GM23338 (cell line): ENCODE results near the gene CSNK1A1L. TPM values are rescaled to one million over a fixed set of nuclear protein-coding genes. Genes with fewer than 3 reads are reported as not detected.
A peak's percentile ranks its signal among the peaks of the same experiment; 100 is the strongest.

Experiments
- ATAC-seq: fragments of 200-7000 bp; cut with Tn5 transposase; 3 replicates; pipeline ENCODE4 v1.9.1; 2020
- DNase-seq: peaks from one replicate; pipeline ENCODE4 v3.0.0-alpha.2; 2015; ENCODE audit warnings: low spot score
- H2AFZ ChIP-seq: fragments of 200-600 bp; sonication (generic); 2 replicates; pipeline ENCODE4 v1.8.0; 2016; ENCODE audit warnings: antibody characterized with exemption, mild to moderate bottlenecking, moderate library complexity
- H3F3A ChIP-seq: fragments of 200-600 bp; sonication (generic); replicated peaks from 2 replicates; pipeline ENCODE4 v1.8.0; 2017; ENCODE audit warnings: antibody characterized with exemption, mixed run types, low read depth
- H3K27ac ChIP-seq: fragments of 200-600 bp; sonication (generic); 2 replicates; pipeline ENCODE4 v1.6.1; 2016; ENCODE audit warnings: low read depth
- H3K27me3 ChIP-seq: fragments of 200-600 bp; sonication (generic); 2 replicates; pipeline ENCODE4 v1.8.0; 2016; ENCODE audit warnings: mild to moderate bottlenecking, mixed run types, moderate library complexity; ENCODE audit not compliant: insufficient read depth
- H3K36me3 ChIP-seq: fragments of 200-600 bp; sonication (generic); 2 replicates; pipeline ENCODE4 v1.8.0; 2016; ENCODE audit warnings: mild to moderate bottlenecking; ENCODE audit not compliant: insufficient read depth
- H3K4me1 ChIP-seq: fragments of 200-600 bp; sonication (generic); 2 replicates; pipeline ENCODE4 v1.8.0; 2016; ENCODE audit warnings: mild to moderate bottlenecking, moderate library complexity; ENCODE audit not compliant: insufficient read depth
- H3K4me2 ChIP-seq: fragments of 200-600 bp; sonication (generic); 2 replicates; pipeline ENCODE4 v1.7.1; 2017; ENCODE audit warnings: mixed run types
- H3K4me3 ChIP-seq: fragments of 200-600 bp; sonication (generic); 2 replicates; pipeline ENCODE4 v1.6.1; 2016; ENCODE audit warnings: mixed run types
- H3K79me2 ChIP-seq: fragments of 200-600 bp; sonication (generic); replicated peaks from 2 replicates; pipeline ENCODE4 v1.8.0; 2017; ENCODE audit warnings: mild to moderate bottlenecking; ENCODE audit not compliant: insufficient read depth
- H3K9me2 ChIP-seq: fragments of 200-600 bp; sonication (generic); 2 replicates; pipeline ENCODE4 v1.8.0; 2017; ENCODE audit not compliant: insufficient read depth
- H4K20me1 ChIP-seq: fragments of 200-600 bp; sonication (generic); replicated peaks from 2 replicates; pipeline ENCODE4 v1.8.0; 2017; ENCODE audit warnings: mild to moderate bottlenecking; ENCODE audit not compliant: insufficient read depth
- H3K27ac Mint-ChIP-seq: 2 replicates; pipeline ENCODE4 v1.8.0; 2020; ENCODE audit warnings: inconsistent platforms, mild to moderate bottlenecking, moderate library complexity, mixed read lengths
- H3K27me3 Mint-ChIP-seq: 3 replicates; pipeline ENCODE4 v1.8.0; 2022; ENCODE audit warnings: low read depth, mild to moderate bottlenecking, moderate library complexity, mixed read lengths, inconsistent platforms; ENCODE audit not compliant: insufficient read depth, poor library complexity
- H3K36me3 Mint-ChIP-seq: 3 replicates; pipeline ENCODE4 v1.8.0; 2021; ENCODE audit warnings: low read depth, mild to moderate bottlenecking, inconsistent platforms, moderate library complexity, mixed read lengths
- H3K4me1 Mint-ChIP-seq: 3 replicates; pipeline ENCODE4 v1.8.0; 2020; ENCODE audit warnings: mild to moderate bottlenecking, inconsistent platforms, mixed read lengths
- H3K4me3 Mint-ChIP-seq: 3 replicates; pipeline ENCODE4 v1.8.0; 2021; ENCODE audit warnings: moderate library complexity, mild to moderate bottlenecking, inconsistent platforms, mixed read lengths
- H3K9me3 Mint-ChIP-seq: 3 replicates; pipeline ENCODE4 v1.8.0; 2020; ENCODE audit warnings: moderate library complexity, mild to moderate bottlenecking, inconsistent platforms, mixed read lengths
- CREB1 ChIP-seq: fragments of 250-450 bp; sonication (Bioruptor Pico); IDR thresholded peaks from 2 replicates; pipeline ENCODE4 v1.5.0; 2020; ENCODE audit warnings: low read depth, mild to moderate bottlenecking, moderate library complexity
- EZH2 ChIP-seq: fragments of 200-600 bp; sonication (generic); IDR thresholded peaks from one replicate; pipeline ENCODE4 v1.8.0; 2017; ENCODE audit warnings: antibody characterized with exemption, mild to moderate bottlenecking, low read depth; ENCODE audit not compliant: unreplicated experiment
- EZH2phosphoT487 ChIP-seq: fragments of 200-600 bp; sonication (generic); IDR thresholded peaks from one replicate; pipeline ENCODE4 v1.8.1; 2018; ENCODE audit warnings: antibody characterized with exemption; ENCODE audit not compliant: unreplicated experiment
- NANOG ChIP-seq: IDR thresholded peaks from 2 replicates; pipeline ENCODE4 v1.6.1; 2016; ENCODE audit warnings: antibody characterized with exemption, borderline replicate concordance
- POLR2AphosphoS5 ChIP-seq: IDR thresholded peaks from 2 replicates; pipeline ENCODE4 v1.6.1; 2016; ENCODE audit warnings: antibody characterized with exemption, low read depth
- STAT1 ChIP-seq: IDR thresholded peaks from one replicate; pipeline ENCODE4 v1.6.1; 2016; ENCODE audit warnings: antibody characterized with exemption; ENCODE audit not compliant: unreplicated experiment
- ZNF114 ChIP-seq: fragments of 250-450 bp; sonication (Bioruptor Pico); IDR thresholded peaks from 2 replicates; pipeline ENCODE4 v1.5.0; 2020; ENCODE audit warnings: mild to moderate bottlenecking, moderate library complexity
- ZNF331 ChIP-seq: fragments of 250-450 bp; sonication (Bioruptor Pico); IDR thresholded peaks from 2 replicates; pipeline ENCODE4 v1.5.0; 2020; ENCODE audit warnings: low read depth, mild to moderate bottlenecking, moderate library complexity
- polyA plus RNA-seq: library from polyadenylated mRNA; unstranded; fragments of >200 nt; fragmentation: Nextera tagmentation; extraction: Ambion mirVana; gene quantifications from 2 replicates; pipeline ENCODE4 v1.2.1, GENCODE V29; 2016
- total RNA-seq: library from RNA; depleted of rRNA; stranded (reverse); fragments of >200 nt; shearing (Covaris generic); gene quantifications from 2 replicates; pipeline ENCODE4 v1.2.3, GENCODE V29; 2014
- TF ChIP-seq, protein P1 (sequence below): IDR thresholded peaks from 2 replicates; pipeline ENCODE4 v1.6.1; 2016; ENCODE audit warnings: antibody characterized with exemption
- TF ChIP-seq, protein P2 (sequence below), 2 experiments: fragments of 200-600 bp in 1 of 2; sonication (generic) in 1 of 2; conservative IDR thresholded peaks; 2 replicates each; pipeline versions ENCODE4 v1.5.1 to v1.6.1; 2016 to 2017; ENCODE audit warnings: antibody characterized with exemption in 2 of 2, low read depth in 2 of 2, mild to moderate bottlenecking in 2 of 2, moderate library complexity in 1 of 2

CSNK1A1L gene
- total and polyA plus RNA-seq, 2 experiments from 2014 or later, result not detected

DNA sequence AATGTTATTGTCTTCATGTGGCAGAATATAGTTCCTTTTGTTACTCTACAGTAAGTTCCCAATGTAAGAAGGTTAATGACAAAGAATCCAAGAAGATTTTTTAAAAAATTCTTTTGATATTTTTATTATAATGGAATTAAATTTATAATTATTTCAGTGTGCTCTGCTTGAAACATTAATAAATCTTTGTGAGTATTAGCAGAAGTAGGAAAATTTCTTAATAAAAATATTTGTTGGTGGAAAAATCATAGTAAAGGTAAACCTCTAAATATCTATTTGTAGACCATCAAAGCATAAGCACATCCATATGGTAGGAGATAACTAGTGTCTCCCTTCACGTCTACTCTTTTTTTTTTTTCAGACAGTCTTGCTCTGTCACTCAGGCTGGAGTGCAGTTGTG is 4.3 kb downstream of the CSNK1A1L start:
- H3K27me3 ChIP-seq, result no peaks in the 10 kb centered on the region
- no peak overlapping the region for H3K4me3 Mint-ChIP-seq
- peak overlapping the region; percentile 23; the same call in 1 of the 2 replicates for H2AFZ ChIP-seq
- DNase-seq (no peak), ATAC-seq (no peak)
- no peak overlapping the region for H3K4me2 ChIP-seq
- H3F3A ChIP-seq, result no peaks in the 10 kb centered on the region
- peaks cover 2% of the 10 kb centered on the region for H3K27me3 Mint-ChIP-seq
- TF ChIP-seq EZH2phosphoT487 (no peak), ZNF331 (CRISPR knock-in tag) (no peak), CREB1 (CRISPR knock-in tag) (no peak), STAT1 (no peak), EZH2 (no peak)
- TF ChIP-seq, protein P1, sequence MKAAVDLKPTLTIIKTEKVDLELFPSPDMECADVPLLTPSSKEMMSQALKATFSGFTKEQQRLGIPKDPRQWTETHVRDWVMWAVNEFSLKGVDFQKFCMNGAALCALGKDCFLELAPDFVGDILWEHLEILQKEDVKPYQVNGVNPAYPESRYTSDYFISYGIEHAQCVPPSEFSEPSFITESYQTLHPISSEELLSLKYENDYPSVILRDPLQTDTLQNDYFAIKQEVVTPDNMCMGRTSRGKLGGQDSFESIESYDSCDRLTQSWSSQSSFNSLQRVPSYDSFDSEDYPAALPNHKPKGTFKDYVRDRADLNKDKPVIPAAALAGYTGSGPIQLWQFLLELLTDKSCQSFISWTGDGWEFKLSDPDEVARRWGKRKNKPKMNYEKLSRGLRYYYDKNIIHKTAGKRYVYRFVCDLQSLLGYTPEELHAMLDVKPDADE, result no peak
- H3K36me3 Mint-ChIP-seq, result no peaks in the 10 kb centered on the region; the same call in 2 of the 3 replicates
- H3K4me1 ChIP-seq, result peaks cover 2% of the 10 kb centered on the region; the same call in 1 of the 2 replicates
- H3K36me3 ChIP-seq, result no peaks in the 10 kb centered on the region
- H3K9me3 Mint-ChIP-seq, result no peaks in the 10 kb centered on the region
- H3K9me2 ChIP-seq, result peaks cover 4% of the 10 kb centered on the region; the same call in 1 of the 2 replicates
- no peak overlapping the region for H3K4me3 ChIP-seq
- H3K27ac ChIP-seq, result no peak overlapping the region
- H4K20me1 ChIP-seq, result no peaks in the 10 kb centered on the region
- H3K79me2 ChIP-seq, result no peaks in the 10 kb centered on the region
- peaks cover 10% of the 10 kb centered on the region for H3K4me1 Mint-ChIP-seq
- H3K27ac Mint-ChIP-seq, result no peak overlapping the region

DNA sequence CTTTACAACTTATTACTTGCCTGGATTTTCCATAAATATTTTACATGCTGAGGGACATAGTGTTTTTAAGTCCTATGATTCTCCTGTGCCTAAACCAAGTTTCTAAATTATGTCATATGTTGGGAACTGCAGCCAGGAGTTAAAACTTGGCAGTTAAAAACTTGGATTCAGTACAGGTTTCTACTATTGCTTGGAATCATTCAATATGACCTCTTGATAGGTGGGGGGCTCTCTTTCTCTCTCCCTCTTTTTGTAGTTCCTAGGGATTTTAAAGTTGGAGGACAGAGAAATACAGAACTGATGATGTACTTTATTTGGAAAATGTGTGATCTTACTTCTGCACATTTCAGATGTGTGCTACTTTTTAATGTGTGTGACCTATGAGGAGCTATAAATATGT is 4.7 kb downstream of the CSNK1A1L start:
- DNase-seq, result no peak
- Mint-ChIP-seq H3K27ac (no peak overlapping the region), H3K4me3 (no peak overlapping the region), H3K36me3 (no peaks in the 10 kb centered on the region; the same call in 2 of the 3 replicates), H3K27me3 (peaks cover 2% of the 10 kb centered on the region), H3K4me1 (peaks cover 6% of the 10 kb centered on the region; the same call in 2 of the 3 replicates), H3K9me3 (no peaks in the 10 kb centered on the region)
- Histone ChIP-seq H3F3A (no peaks in the 10 kb centered on the region), H3K9me2 (peaks cover 2% of the 10 kb centered on the region; the same call in 1 of the 2 replicates), H3K4me2 (no peak overlapping the region), H3K27ac (no peak overlapping the region), H4K20me1 (no peaks in the 10 kb centered on the region), H2AFZ (no peak overlapping the region), H3K36me3 (no peaks in the 10 kb centered on the region), H3K4me3 (no peak overlapping the region), H3K79me2 (no peaks in the 10 kb centered on the region), H3K27me3 (no peaks in the 10 kb centered on the region), H3K4me1 (no peaks in the 10 kb centered on the region)
- ATAC-seq, result no peak
- TF ChIP-seq NANOG (no peak), ZNF114 (CRISPR knock-in tag) (no peak), EZH2phosphoT487 (no peak), CREB1 (CRISPR knock-in tag) (no peak)

DNA sequence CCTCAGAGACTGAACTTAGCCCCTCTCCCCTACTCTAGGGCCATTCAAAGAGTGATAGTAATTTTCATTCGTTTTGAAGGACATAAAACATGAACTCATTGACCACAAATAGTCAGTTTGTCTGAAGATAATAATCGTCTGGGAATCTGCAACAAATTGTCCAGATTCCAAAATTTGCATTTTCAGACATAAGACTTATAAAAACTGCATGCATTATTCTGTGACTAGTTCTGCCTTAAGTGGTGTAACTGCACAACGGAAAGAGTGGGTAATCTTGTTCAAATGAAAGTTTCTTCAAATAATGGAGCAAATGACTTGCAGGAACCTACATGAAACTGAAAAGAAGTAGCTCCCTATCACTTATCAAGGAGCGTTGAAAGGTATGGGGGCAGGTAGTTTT is 8.4 kb downstream of the CSNK1A1L start:
- ATAC-seq (no peak), DNase-seq (no peak)
- H2AFZ ChIP-seq, result no peak overlapping the region
- no peak for TF ChIP-seq POLR2AphosphoS5
- TF ChIP-seq, protein P2, sequence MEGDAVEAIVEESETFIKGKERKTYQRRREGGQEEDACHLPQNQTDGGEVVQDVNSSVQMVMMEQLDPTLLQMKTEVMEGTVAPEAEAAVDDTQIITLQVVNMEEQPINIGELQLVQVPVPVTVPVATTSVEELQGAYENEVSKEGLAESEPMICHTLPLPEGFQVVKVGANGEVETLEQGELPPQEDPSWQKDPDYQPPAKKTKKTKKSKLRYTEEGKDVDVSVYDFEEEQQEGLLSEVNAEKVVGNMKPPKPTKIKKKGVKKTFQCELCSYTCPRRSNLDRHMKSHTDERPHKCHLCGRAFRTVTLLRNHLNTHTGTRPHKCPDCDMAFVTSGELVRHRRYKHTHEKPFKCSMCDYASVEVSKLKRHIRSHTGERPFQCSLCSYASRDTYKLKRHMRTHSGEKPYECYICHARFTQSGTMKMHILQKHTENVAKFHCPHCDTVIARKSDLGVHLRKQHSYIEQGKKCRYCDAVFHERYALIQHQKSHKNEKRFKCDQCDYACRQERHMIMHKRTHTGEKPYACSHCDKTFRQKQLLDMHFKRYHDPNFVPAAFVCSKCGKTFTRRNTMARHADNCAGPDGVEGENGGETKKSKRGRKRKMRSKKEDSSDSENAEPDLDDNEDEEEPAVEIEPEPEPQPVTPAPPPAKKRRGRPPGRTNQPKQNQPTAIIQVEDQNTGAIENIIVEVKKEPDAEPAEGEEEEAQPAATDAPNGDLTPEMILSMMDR (conservative IDR thresholded peaks at IDR 0.05; ENCODE audit: low read depth in 2 of 2), result no peak
- no peak for TF ChIP-seq NANOG
- TF ChIP-seq ZNF331 (CRISPR knock-in tag), result no peak

More for the DNA sequence above, 8.4 kb downstream of the CSNK1A1L start:
- peaks cover 2% of the 10 kb centered on the region for H3K27me3 Mint-ChIP-seq
- no peaks in the 10 kb centered on the region for H3K27me3 ChIP-seq
- H3K4me3 ChIP-seq, result no peak overlapping the region
- no peak overlapping the region for H3K27ac ChIP-seq
- H3K4me2 ChIP-seq, result no peak overlapping the region
- H3K36me3 Mint-ChIP-seq, result no peaks in the 10 kb centered on the region
- H3K4me1 Mint-ChIP-seq, result no peaks in the 10 kb centered on the region
- no peaks in the 10 kb centered on the region for H3K9me2 ChIP-seq
- no peak overlapping the region for H3K4me3 Mint-ChIP-seq
- H3K4me1 ChIP-seq, result no peaks in the 10 kb centered on the region
- no peaks in the 10 kb centered on the region for H4K20me1 ChIP-seq
- H3K79me2 ChIP-seq, result no peaks in the 10 kb centered on the region
- H3K27ac Mint-ChIP-seq, result no peak overlapping the region
- H3F3A ChIP-seq, result no peaks in the 10 kb centered on the region
- H3K9me3 Mint-ChIP-seq, result no peaks in the 10 kb centered on the region
- no peaks in the 10 kb centered on the region for H3K36me3 ChIP-seq
